OCI-LY1 (cell line): ENCODE data around the gene IARS1.

ENCODE experiments used
- CTCF ChIP-seq: fragments of 200-600 bp; sonication (generic), shearing (Covaris generic); IDR thresholded peaks from 2 replicates; pipeline ENCODE4 v1.5.1; 2017; ENCODE audit warnings: mild to moderate bottlenecking, antibody characterized with exemption, low read length, moderate library complexity, mixed read lengths
- EZH2 ChIP-seq: fragments of 200-600 bp; sonication (generic), shearing (Covaris generic); IDR thresholded peaks from 2 replicates; pipeline ENCODE4 v1.8.0; 2017; ENCODE audit warnings: borderline replicate concordance, mixed run types, mild to moderate bottlenecking, antibody characterized with exemption, low read length, moderate library complexity, mixed read lengths

DNA sequence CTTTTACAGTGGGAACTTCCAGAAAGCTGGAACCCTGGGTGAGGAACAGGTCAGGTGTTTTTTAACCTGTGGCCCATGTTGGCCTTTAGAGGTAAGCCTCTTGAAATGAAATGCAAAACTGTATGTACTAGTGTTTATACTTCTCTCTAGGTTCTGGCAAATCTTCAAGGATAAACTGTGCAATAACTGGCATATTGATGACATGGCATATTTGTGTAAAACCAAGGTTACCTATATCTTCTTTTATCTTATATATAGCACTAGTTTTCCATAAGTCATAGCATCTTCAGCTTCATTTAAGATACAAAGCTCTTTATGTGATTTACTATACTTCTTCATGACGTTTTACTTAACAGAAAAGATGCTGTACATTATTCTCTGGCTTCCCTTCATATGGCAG lies 7.4 kb upstream of the IARS1 start:
- TF ChIP-seq EZH2, result no peak
- no peak for TF ChIP-seq CTCF
